HepG2 (cell line): Measurements from ENCODE around the gene TMC2. TPM values are rescaled to one million over a fixed set of nuclear protein-coding genes. Genes with fewer than 3 reads are reported as not detected.
A peak's percentile ranks its signal among the peaks of the same experiment; 100 is the strongest.

Experiments
- ATF5 ChIP-seq: sonication (generic); formaldehyde crosslinking; IDR thresholded peaks from 2 replicates; pipeline ENCODE4 v1.4.0; 2020; ENCODE audit warnings: mild to moderate bottlenecking, low read depth, missing genetic modification reagents
- GLI4 ChIP-seq: sonication (generic); formaldehyde crosslinking; IDR thresholded peaks from 2 replicates; pipeline ENCODE4 v1.5.1; 2020; ENCODE audit warnings: missing genetic modification reagents, mild to moderate bottlenecking, moderate library complexity, borderline replicate concordance
- NFE2L1 ChIP-seq: sonication (generic); formaldehyde crosslinking; IDR thresholded peaks from 2 replicates; pipeline ENCODE4 v1.4.0; 2020; ENCODE audit warnings: missing genetic modification reagents, mild to moderate bottlenecking, borderline replicate concordance
- NPAS2 ChIP-seq: sonication (generic); formaldehyde crosslinking; IDR thresholded peaks from 2 replicates; pipeline ENCODE4 v1.8.0; 2022; ENCODE audit warnings: mild to moderate bottlenecking, missing genetic modification reagents, borderline replicate concordance
- SIX4 ChIP-seq: sonication (generic); formaldehyde crosslinking; IDR thresholded peaks from 2 replicates; pipeline ENCODE4 v1.4.0; 2020; ENCODE audit warnings: missing genetic modification reagents
- SMARCE1 ChIP-seq: fragments of 450-650 bp; IDR thresholded peaks from 2 replicates; pipeline ENCODE4 v1.6.1; 2017; ENCODE audit warnings: borderline replicate concordance
- TGIF2 ChIP-seq: IDR thresholded peaks from 2 replicates; pipeline ENCODE4 v1.6.1; 2016; ENCODE audit warnings: control low read depth, missing compliant biosample characterization
- THAP11 ChIP-seq: IDR thresholded peaks from 2 replicates; pipeline ENCODE4 v1.6.1; 2016; ENCODE audit warnings: missing biosample characterization, missing genetic modification reagents
- ZKSCAN1 ChIP-seq: fragments of 150-350 bp; IDR thresholded peaks from 2 replicates; pipeline ENCODE4 v1.6.1; 2014; ENCODE audit warnings: low read length
- ZNF333 ChIP-seq: sonication (generic); formaldehyde crosslinking; IDR thresholded peaks from 2 replicates; pipeline ENCODE4 v1.4.0; 2020; ENCODE audit warnings: mild to moderate bottlenecking, missing genetic modification reagents, borderline replicate concordance
- ZNF615 ChIP-seq: sonication (generic); formaldehyde crosslinking; IDR thresholded peaks from 2 replicates; pipeline ENCODE4 v1.5.0; 2020; ENCODE audit warnings: mild to moderate bottlenecking, missing genetic modification reagents, borderline replicate concordance
- polyA plus RNA-seq, 8 experiments: library from polyadenylated mRNA; depleted of rRNA in 3 of 8; stranded (reverse) in 7 of 8; unstranded in 1 of 8; fragments of >200 nt; fragmentation: Illumina TruSeq in 4 of 8; extraction: Trizol in 4 of 8; gene quantifications; 2 replicates each; pipeline versions ENCODE4 v1.2.1 to v1.2.3, GENCODE V29; 2011 to 2016; ENCODE audit warnings: low read depth in 4 of 8, missing spikeins in 1 of 8, mixed read lengths in 1 of 8; ENCODE audit not compliant: insufficient read depth in 1 of 8
- total RNA-seq, 5 experiments: library from RNA; depleted of rRNA; stranded (reverse); fragments of >200 nt; fragmentation: Illumina TruSeq; extraction: Trizol; gene quantifications; 2 replicates each; pipeline ENCODE4 v1.2.3, GENCODE V29; 2016; ENCODE audit warnings: low read depth in 1 of 5
- TF ChIP-seq, protein P1 (sequence below): sonication (generic); formaldehyde crosslinking; IDR thresholded peaks from 2 replicates; pipeline ENCODE4 v1.5.1; 2020; ENCODE audit warnings: mild to moderate bottlenecking, missing genetic modification reagents, borderline replicate concordance
- TF ChIP-seq, protein P2 (sequence below): sonication (generic); formaldehyde crosslinking; IDR thresholded peaks from 2 replicates; pipeline ENCODE4 v1.8.0; 2022; ENCODE audit warnings: mild to moderate bottlenecking, missing genetic modification reagents, borderline replicate concordance
- TF ChIP-seq, protein P3 (sequence below): sonication (generic); formaldehyde crosslinking; IDR thresholded peaks from 2 replicates; pipeline ENCODE4 v1.5.0; 2020; ENCODE audit warnings: missing genetic modification reagents, mild to moderate bottlenecking, borderline replicate concordance
- TF ChIP-seq, protein P4 (sequence below): fragments of 450-650 bp; IDR thresholded peaks from 2 replicates; pipeline ENCODE4 v1.6.1; 2017; ENCODE audit warnings: mild to moderate bottlenecking
- TF ChIP-seq, protein P5 (sequence below): sonication (generic); formaldehyde crosslinking; conservative IDR thresholded peaks from 2 replicates; pipeline ENCODE4 v1.4.0; 2020; ENCODE audit warnings: missing genetic modification reagents
- TF ChIP-seq, protein P6 (sequence below): sonication (generic); formaldehyde crosslinking; conservative IDR thresholded peaks from 2 replicates; pipeline ENCODE4 v1.8.1; 2023; ENCODE audit warnings: missing genetic modification reagents

TMC2 gene
- total and polyA plus RNA-seq, 2 of the 13 experiments (the other 11 are each of a cell fraction or from before 2014, with no cell fraction given), result not detected

- TF ChIP-seq, protein P1, sequence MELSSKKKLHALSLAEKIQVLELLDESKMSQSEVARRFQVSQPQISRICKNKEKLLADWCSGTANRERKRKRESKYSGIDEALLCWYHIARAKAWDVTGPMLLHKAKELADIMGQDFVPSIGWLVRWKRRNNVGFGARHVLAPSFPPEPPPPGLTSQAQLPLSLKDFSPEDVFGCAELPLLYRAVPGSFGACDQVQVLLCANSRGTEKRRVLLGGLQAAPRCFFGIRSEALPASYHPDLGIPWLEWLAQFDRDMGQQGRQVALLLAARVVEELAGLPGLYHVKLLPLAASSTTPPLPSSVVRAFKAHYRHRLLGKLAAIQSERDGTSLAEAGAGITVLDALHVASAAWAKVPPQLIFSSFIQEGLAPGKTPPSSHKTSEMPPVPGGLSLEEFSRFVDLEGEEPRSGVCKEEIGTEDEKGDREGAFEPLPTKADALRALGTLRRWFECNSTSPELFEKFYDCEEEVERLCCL (CRISPR knock-in tag), result no peak
- peak; percentile 81; the same call in 1 of the 2 replicates for TF ChIP-seq GLI4
- TF ChIP-seq, protein P2, sequence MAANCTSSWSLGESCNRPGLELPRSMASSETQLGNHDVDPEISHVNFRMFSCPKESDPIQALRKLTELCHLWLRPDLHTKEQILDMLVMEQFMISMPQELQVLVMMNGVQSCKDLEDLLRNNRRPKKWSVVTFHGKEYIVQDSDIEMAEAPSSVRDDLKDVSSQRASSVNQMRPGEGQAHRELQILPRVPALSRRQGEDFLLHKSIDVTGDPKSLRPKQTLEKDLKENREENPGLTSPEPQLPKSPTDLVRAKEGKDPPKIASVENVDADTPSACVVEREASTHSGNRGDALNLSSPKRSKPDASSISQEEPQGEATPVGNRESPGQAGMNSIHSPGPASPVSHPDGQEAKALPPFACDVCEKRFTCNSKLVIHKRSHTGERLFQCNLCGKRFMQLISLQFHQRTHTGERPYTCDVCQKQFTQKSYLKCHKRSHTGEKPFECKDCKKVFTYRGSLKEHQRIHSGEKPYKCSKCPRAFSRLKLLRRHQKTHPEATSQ (CRISPR knock-in tag), result no peak
- TF ChIP-seq NPAS2 (CRISPR knock-in tag), result no peak
- no peak; the same call in 1 of the 2 replicates for TF ChIP-seq ZNF615 (CRISPR knock-in tag)
- no peak for TF ChIP-seq ATF5
- TF ChIP-seq, protein P3, sequence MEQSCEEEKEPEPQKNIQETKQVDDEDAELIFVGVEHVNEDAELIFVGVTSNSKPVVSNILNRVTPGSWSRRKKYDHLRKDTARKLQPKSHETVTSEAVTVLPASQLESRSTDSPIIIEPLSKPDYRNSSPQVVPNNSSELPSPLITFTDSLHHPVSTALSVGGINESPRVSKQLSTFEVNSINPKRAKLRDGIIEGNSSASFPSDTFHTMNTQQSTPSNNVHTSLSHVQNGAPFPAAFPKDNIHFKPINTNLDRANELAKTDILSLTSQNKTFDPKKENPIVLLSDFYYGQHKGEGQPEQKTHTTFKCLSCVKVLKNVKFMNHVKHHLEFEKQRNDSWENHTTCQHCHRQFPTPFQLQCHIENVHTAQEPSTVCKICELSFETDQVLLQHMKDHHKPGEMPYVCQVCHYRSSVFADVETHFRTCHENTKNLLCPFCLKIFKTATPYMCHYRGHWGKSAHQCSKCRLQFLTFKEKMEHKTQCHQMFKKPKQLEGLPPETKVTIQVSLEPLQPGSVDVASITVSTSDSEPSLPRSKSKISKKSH (CRISPR knock-in tag), result 0 out of 2 replicates have a peak, but pooled peaks have one; percentile 68
- no peak for TF ChIP-seq ZKSCAN1
- TF ChIP-seq, protein P4, sequence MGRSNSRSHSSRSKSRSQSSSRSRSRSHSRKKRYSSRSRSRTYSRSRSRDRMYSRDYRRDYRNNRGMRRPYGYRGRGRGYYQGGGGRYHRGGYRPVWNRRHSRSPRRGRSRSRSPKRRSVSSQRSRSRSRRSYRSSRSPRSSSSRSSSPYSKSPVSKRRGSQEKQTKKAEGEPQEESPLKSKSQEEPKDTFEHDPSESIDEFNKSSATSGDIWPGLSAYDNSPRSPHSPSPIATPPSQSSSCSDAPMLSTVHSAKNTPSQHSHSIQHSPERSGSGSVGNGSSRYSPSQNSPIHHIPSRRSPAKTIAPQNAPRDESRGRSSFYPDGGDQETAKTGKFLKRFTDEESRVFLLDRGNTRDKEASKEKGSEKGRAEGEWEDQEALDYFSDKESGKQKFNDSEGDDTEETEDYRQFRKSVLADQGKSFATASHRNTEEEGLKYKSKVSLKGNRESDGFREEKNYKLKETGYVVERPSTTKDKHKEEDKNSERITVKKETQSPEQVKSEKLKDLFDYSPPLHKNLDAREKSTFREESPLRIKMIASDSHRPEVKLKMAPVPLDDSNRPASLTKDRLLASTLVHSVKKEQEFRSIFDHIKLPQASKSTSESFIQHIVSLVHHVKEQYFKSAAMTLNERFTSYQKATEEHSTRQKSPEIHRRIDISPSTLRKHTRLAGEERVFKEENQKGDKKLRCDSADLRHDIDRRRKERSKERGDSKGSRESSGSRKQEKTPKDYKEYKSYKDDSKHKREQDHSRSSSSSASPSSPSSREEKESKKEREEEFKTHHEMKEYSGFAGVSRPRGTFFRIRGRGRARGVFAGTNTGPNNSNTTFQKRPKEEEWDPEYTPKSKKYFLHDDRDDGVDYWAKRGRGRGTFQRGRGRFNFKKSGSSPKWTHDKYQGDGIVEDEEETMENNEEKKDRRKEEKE, result no peak
- TF ChIP-seq, protein P5, sequence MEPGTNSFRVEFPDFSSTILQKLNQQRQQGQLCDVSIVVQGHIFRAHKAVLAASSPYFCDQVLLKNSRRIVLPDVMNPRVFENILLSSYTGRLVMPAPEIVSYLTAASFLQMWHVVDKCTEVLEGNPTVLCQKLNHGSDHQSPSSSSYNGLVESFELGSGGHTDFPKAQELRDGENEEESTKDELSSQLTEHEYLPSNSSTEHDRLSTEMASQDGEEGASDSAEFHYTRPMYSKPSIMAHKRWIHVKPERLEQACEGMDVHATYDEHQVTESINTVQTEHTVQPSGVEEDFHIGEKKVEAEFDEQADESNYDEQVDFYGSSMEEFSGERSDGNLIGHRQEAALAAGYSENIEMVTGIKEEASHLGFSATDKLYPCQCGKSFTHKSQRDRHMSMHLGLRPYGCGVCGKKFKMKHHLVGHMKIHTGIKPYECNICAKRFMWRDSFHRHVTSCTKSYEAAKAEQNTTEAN (CRISPR knock-in tag), result no peak
- TF ChIP-seq THAP11 (CRISPR knock-in tag), result peak; percentile 82
- TF ChIP-seq TGIF2 (CRISPR knock-in tag), result no peak
- TF ChIP-seq, protein P6, sequence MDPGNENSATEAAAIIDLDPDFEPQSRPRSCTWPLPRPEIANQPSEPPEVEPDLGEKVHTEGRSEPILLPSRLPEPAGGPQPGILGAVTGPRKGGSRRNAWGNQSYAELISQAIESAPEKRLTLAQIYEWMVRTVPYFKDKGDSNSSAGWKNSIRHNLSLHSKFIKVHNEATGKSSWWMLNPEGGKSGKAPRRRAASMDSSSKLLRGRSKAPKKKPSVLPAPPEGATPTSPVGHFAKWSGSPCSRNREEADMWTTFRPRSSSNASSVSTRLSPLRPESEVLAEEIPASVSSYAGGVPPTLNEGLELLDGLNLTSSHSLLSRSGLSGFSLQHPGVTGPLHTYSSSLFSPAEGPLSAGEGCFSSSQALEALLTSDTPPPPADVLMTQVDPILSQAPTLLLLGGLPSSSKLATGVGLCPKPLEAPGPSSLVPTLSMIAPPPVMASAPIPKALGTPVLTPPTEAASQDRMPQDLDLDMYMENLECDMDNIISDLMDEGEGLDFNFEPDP (CRISPR knock-in tag), result no peak
- no peak for TF ChIP-seq SIX4 (CRISPR knock-in tag)
- TF ChIP-seq ZNF333 (CRISPR knock-in tag), result no peak
- no peak for TF ChIP-seq NFE2L1 (CRISPR knock-in tag)
- TF ChIP-seq SMARCE1, result no peak
Measured at GRCh38 chr20:2523919-2524708, 12.3 kb upstream of the TMC2 start (continued).
